Retinal pigment epithelial cell (primary cell): ENCODE measurements around the gene PIP4K2A.
A peak's percentile ranks its signal among the peaks of the same experiment; 100 is the strongest.

ENCODE experiments used
- DNase-seq: peaks from one replicate; pipeline ENCODE4 v3.0.0-alpha.2; 2010; ENCODE audit warnings: low read depth
- H3K4me3 ChIP-seq: 2 replicates; pipeline ENCODE4 v1.5.1; 2011; ENCODE audit warnings: mild to moderate bottlenecking, low read length, control low read depth, moderate library complexity
- CTCF ChIP-seq: conservative IDR thresholded peaks from 2 replicates; pipeline ENCODE4 v1.5.1; 2011; ENCODE audit warnings: low read depth, low read length, control low read depth, inconsistent platforms

Gene PIP4K2A

GRCh38 chr10:22624287-22624738 lies 90.1 kb downstream of the PIP4K2A start:
- no peak for TF ChIP-seq CTCF
- H3K4me3 ChIP-seq: no peak overlapping the region
- DNase-seq: no peak

- no peak for TF ChIP-seq CTCF
- H3K4me3 ChIP-seq: no peak overlapping the region
- DNase-seq: no peak
These were observed 90.6 kb downstream of the PIP4K2A start for GRCh38 chr10:22623633-22624253.

GRCh38 chr10:22622242-22622806 lies 92.1 kb downstream of the PIP4K2A start:
- no peak for TF ChIP-seq CTCF
- no peak for DNase-seq
- H3K4me3 ChIP-seq: no peak overlapping the region

- TF ChIP-seq CTCF: no peak
- no peak for DNase-seq
- H3K4me3 ChIP-seq: no peak overlapping the region
These were observed 92.7 kb downstream of the PIP4K2A start for GRCh38 chr10:22621726-22622125.

GRCh38 chr10:22620929-22621328 lies 93.4 kb downstream of the PIP4K2A start:
- no peak for TF ChIP-seq CTCF
- DNase-seq: no peak
- H3K4me3 ChIP-seq: no peak overlapping the region

GRCh38 chr10:22620140-22620857 lies 94.1 kb downstream of the PIP4K2A start:
- TF ChIP-seq CTCF: no peak
- H3K4me3 ChIP-seq: no peak overlapping the region
- DNase-seq: peak; percentile 98

GRCh38 chr10:22619101-22619500 lies 95.3 kb downstream of the PIP4K2A start:
- TF ChIP-seq CTCF: no peak
- no peak for DNase-seq
- H3K4me3 ChIP-seq: no peak overlapping the region
